Testis (tissue), 3 donors: ENCODE data around the gene SCARB1. TPM values are rescaled to one million over a fixed set of nuclear protein-coding genes. Genes with fewer than 3 reads are reported as not detected.

ENCODE experiments used
- DNase-seq: peaks from one replicate; pipeline ENCODE4 v3.0.0-alpha.2; 2019
- H3K27ac ChIP-seq, 2 donors: fragments of 200-600 bp; sonication (generic); one replicate each; pipeline ENCODE4 v1.5.1; 2019
- H3K27me3 ChIP-seq: fragments of 200-600 bp; sonication (generic); one replicate; pipeline ENCODE4 v1.5.1; 2019
- H3K36me3 ChIP-seq: fragments of 200-600 bp; sonication (generic); one replicate; pipeline ENCODE4 v1.5.1; 2017; ENCODE audit warnings: low read depth; ENCODE audit errors: missing control alignments
- H3K4me1 ChIP-seq: fragments of 200-600 bp; sonication (generic); one replicate; pipeline ENCODE4 v1.5.1; 2019
- H3K4me3 ChIP-seq, 2 donors: fragments of 200-600 bp; sonication (generic); one replicate each; pipeline ENCODE4 v1.5.1; 2017 to 2019
- H3K9me3 ChIP-seq: fragments of 200-600 bp; sonication (generic); one replicate; pipeline ENCODE4 v1.5.1; 2017
- CTCF ChIP-seq, 3 experiments: fragments of 450-650 bp in 2 of 3; fragments of 200-600 bp in 1 of 3; sonication (generic) in 1 of 3; IDR thresholded peaks; one replicate each; pipeline ENCODE4 v1.5.1; 2016 to 2019; ENCODE audit warnings: antibody characterized with exemption in 3 of 3, mild to moderate bottlenecking in 2 of 3, moderate library complexity in 1 of 3
- POLR2A ChIP-seq: fragments of 450-650 bp; IDR thresholded peaks from one replicate; pipeline ENCODE4 v1.6.1; 2017; ENCODE audit warnings: antibody characterized with exemption, mild to moderate bottlenecking, moderate library complexity
- WGBS, 2 donors: methylation state at CpG; one replicate each; pipeline ENCODE4 v1.1.5; 2018; 5-methylcytosine and 5-hydroxymethylcytosine counted together
- intact Hi-C: fragments of 100-400 bp; cut with DNase I; formaldehyde crosslinking; loops from one replicate; pipeline ENCODE4 v1.15.1; 2023; ENCODE audit warnings: low total_unique reads
- polyA plus RNA-seq: library from polyadenylated mRNA; stranded (reverse); fragments of 350-450 nt; fragmentation: Illumina TruSeq; extraction: RNeasy Lipid Tissue Mini Kit (QIAGEN cat#74804); gene quantifications from one replicate; pipeline ENCODE4 v1.2.3, GENCODE V29; 2014; ENCODE audit warnings: low read depth, low replicate concordance; ENCODE audit not compliant: insufficient read depth
- total RNA-seq, 2 donors: library from RNA; depleted of rRNA; stranded (reverse); fragments of >200 nt; gene quantifications; one replicate each; pipeline ENCODE4 v1.2.3, GENCODE V29; 2016

SCARB1 gene
- total and polyA plus RNA-seq, 3 donors from 2014 or later, result 46.9 to 116 (median 73.6) TPM

- Histone ChIP-seq H3K27me3 (no peaks in the 10 kb centered on the region), H3K27ac (no peak overlapping the region), H3K4me3 (no peak overlapping the region), H3K36me3 (no peaks in the 10 kb centered on the region), H3K9me3 (no peaks in the 10 kb centered on the region), H3K4me1 (peaks cover 24% of the 10 kb centered on the region)
- 68 to 83% methylated on average over 5 of the region's 5 CpGs for WGBS, 2 donors
- TF ChIP-seq CTCF (IDR thresholded peaks at IDR 0.05) (no peak), POLR2A (no peak)
- no peak for DNase-seq
- intact Hi-C loops, result no loop called here
Measured at GRCh38 chr12:124763594-124763979, 100.1 kb downstream of the SCARB1 start.

- WGBS, 2 donors, result 75 to 76% methylated on average over 12 to 13 of the region's 13 CpGs
Measured at GRCh38 chr12:124762791-124763593, 100.7 kb downstream of the SCARB1 start.

GRCh38 chr12:124762384-124762783 is 101.3 kb downstream of the SCARB1 start:
- Histone ChIP-seq H3K27ac (no peak overlapping the region), H3K4me3 (no peak overlapping the region), H3K9me3 (no peaks in the 10 kb centered on the region), H3K4me1 (peaks cover 24% of the 10 kb centered on the region), H3K27me3 (no peaks in the 10 kb centered on the region), H3K36me3 (no peaks in the 10 kb centered on the region)
- no peak for DNase-seq
- intact Hi-C loops, result no loop called here
- 97 to 98% methylated on average over 8 of the region's 8 CpGs for WGBS, 2 donors
- TF ChIP-seq CTCF (IDR thresholded peaks at IDR 0.05) (no peak), POLR2A (no peak)

More at GRCh38 chr12:124762791-124763593, 100.7 kb downstream of the SCARB1 start:
- no peak for DNase-seq
- H3K4me3 ChIP-seq, result no peak overlapping the region
- H3K27me3 ChIP-seq, result no peaks in the 10 kb centered on the region
- H3K4me1 ChIP-seq, result peaks cover 24% of the 10 kb centered on the region
- no peaks in the 10 kb centered on the region for H3K36me3 ChIP-seq
- no peak overlapping the region for H3K27ac ChIP-seq
- H3K9me3 ChIP-seq, result no peaks in the 10 kb centered on the region
- intact Hi-C loops, result no loop called here
- no peak for TF ChIP-seq POLR2A
- TF ChIP-seq CTCF (IDR thresholded peaks at IDR 0.05), result no peak

- Histone ChIP-seq H3K4me1 (peaks cover 24% of the 10 kb centered on the region), H3K27me3 (no peaks in the 10 kb centered on the region), H3K4me3 (no peak overlapping the region), H3K27ac (no peak overlapping the region), H3K9me3 (no peaks in the 10 kb centered on the region), H3K36me3 (no peaks in the 10 kb centered on the region)
- WGBS, 2 donors, result 62 to 75% methylated on average over 3 to 4 of the region's 4 CpGs
- TF ChIP-seq POLR2A, result no peak
- TF ChIP-seq CTCF (IDR thresholded peaks at IDR 0.05), result no peak
- intact Hi-C loops, result no loop called here
- no peak for DNase-seq
Measured at GRCh38 chr12:124761871-124762270, 101.8 kb downstream of the SCARB1 start.

- 93 to 96% methylated on average over 7 of the region's 7 CpGs for WGBS, 2 donors
- H3K4me1 ChIP-seq, result peaks cover 16% of the 10 kb centered on the region
- H3K4me3 ChIP-seq, result no peak overlapping the region
- no peaks in the 10 kb centered on the region for H3K36me3 ChIP-seq
- no peak for TF ChIP-seq POLR2A
- TF ChIP-seq CTCF (IDR thresholded peaks at IDR 0.05), result no peak
- DNase-seq, result no peak
- H3K27me3 ChIP-seq, result no peaks in the 10 kb centered on the region
- H3K9me3 ChIP-seq, result no peaks in the 10 kb centered on the region
- intact Hi-C loops, result no loop called here
- H3K27ac ChIP-seq, result no peak overlapping the region
Measured at GRCh38 chr12:124761056-124761455, 102.6 kb downstream of the SCARB1 start.
